IPS-18c (cell line): ENCODE results near the gene RNF31.
"Not testable (repeated sequence)": the region's sequence is repeated elsewhere in the genome, so short reads cannot be mapped to it uniquely, and the experiment has no call there.

Experiments
- H3K4me3 ChIP-seq: 2 replicates; pipeline ENCODE4 v1.7.0; 2013; ENCODE audit warnings: low read depth, mild to moderate bottlenecking, low read length, moderate library complexity; ENCODE audit not compliant: insufficient read depth
- H3K9me3 ChIP-seq: one replicate; pipeline ENCODE4 v1.6.1; 2013; ENCODE audit warnings: mild to moderate bottlenecking, low read length, moderate library complexity; ENCODE audit not compliant: control insufficient read depth, insufficient read depth

The RNF31 gene

DNA sequence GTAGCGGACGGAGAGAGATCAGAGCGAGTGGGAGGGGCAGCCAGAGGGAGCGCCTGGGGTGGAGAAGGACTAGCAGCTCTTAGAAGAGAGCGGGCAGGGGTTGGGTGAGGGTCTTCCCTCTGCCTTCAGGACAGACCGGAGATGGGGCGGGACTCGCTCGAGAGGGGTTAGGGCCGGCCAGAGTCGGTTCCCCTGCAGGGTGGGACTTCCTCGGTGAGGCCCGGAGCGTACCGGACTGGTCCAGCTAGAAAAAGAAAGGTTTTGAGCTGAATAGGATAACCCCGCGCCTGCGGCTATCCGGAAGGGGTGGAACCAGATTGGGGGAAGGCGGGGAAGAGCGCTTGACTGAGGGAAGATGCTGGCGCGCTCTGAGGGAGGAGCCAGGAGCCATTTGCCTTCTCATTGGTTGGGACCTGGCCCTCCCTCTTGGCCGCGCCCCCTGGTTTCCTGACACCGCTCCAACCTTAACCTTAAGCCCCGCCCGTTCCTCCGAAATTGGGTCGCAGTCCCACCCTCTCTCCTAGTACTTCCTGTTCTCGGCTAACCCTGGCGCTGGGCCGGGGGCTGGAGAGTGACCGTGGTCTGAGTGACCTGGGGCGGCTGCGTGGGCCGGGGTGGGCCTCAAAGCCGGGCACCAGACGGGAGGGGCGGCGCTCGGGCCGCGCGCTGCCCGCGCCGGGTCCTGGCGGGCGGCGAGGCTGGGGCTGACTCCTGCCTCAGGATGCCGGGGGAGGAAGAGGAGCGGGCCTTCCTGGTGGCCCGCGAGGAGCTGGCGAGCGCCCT, at the start of gene RNF31:
Gene RNF31, plus strand, starts transcription at position 521 of the 783 bp plus-strand sequence. Its CDS starts 201 bp downstream, at position 722.
- H3K4me3 ChIP-seq: peak within 1 kb of the TSS; percentile 94
- H3K9me3 ChIP-seq: no peaks in the 10 kb centered on the region

DNA sequence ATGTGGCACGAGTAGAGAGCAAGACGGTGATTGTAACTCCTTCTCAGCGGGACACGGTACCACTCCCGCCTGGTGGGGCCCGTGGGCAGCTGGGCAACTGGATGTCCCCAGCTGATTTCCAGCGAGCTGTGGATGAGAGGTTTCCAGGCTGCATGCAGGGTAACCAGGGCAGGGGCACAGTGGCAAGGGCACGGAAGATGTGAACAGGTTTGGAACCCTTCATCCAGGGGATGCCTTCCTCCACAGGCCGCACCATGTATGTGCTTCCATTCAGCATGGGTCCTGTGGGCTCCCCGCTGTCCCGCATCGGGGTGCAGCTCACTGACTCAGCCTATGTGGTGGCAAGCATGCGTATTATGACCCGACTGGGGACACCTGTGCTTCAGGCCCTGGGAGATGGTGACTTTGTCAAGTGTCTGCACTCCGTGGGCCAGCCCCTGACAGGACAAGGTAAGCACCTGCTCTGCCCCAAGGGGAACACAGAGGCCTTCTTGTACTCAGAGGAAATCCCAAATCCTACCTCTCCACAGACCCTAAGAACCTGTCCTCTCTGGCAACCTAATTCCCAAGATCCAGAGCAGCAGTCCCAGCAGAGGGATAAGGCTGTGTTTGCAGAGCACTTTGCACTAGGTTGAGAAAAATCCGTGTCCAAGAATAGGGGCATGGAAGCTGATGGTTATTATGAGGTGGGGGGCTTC, 48.9 kb upstream of the RNF31 start:
- H3K9me3 ChIP-seq: no peaks in the 10 kb centered on the region

DNA sequence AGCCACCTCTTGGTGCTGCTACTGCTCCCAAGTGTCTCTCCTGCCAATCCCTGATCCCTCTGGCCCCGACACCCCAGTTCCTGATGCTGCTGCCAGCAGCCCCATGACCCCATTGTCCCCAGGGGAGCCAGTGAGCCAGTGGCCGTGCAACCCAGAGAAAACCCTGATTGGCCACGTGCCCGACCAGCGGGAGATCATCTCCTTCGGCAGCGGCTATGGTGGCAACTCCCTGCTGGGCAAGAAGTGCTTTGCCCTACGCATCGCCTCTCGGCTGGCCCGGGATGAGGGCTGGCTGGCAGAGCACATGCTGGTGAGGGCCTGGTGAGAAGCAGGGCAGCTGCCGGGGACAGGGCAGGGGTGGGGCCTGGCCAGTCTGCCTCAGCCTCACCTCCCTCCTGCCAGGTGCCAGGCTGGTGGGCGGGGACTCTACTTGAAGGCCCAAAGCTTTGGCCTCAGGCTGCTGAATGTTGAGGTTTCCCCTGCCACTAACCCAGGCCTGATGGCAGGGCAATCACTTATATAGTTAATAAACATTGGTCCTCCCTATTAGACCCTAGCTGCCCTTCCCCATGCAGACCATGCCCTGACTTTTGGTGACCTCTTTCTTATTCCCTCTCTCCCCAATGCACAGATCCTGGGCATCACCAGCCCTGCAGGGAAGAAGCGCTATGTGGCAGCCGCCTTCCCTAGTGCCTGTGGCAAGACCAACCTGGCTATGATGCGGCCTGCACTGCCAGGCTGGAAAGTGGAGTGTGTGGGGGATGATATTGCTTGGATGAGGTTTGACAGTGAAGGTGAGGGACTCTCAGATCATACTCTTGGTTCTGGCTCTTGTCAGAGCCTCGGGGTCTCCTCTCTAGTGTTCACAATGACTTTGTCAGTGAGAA, 48.1 kb upstream of the RNF31 start:
- Histone ChIP-seq H3K4me3 (no peak overlapping the region), H3K9me3 (no peaks in the 10 kb centered on the region)

More for the DNA sequence above, 48.9 kb upstream of the RNF31 start:
- no peak overlapping the region for H3K4me3 ChIP-seq

DNA sequence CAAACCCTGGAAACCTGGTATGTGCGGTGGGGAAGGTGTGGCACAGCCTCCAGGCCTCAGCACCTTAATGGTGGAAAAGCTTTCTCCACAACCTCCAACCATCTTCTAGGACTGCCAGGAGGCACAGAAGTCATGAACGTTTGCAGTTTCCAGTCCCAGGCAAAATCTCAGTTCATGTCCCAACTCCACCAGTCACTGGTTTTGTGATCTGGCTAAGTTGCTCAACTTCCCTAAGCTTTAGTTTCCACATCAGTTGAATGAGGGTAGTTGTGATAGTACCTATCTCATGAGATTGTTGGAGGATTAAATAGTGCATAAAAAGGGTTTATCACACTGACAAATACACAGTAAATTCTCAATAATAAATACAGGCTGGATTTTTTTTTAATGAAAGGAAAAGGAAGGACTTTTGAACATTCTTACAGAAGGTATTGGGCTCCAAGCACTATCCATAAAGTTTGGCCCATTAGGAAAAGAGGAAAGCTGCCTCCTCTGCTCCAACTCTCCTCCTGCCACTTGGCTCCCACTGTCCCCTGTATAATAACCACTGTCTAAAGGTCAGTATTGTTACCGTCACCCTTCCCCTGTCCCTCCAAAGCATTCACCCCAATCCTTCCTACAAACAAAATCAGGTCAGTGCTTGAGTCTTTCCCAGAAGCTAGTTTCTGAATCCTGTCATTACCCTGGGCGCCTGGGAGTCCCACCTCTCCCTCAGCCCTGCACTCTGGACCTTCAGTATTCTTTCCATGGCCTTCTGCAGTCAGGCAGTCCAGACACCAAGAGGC, 46.9 kb upstream of the RNF31 start:
- no peaks in the 10 kb centered on the region for H3K9me3 ChIP-seq
- H3K4me3 ChIP-seq: no peak overlapping the region

DNA sequence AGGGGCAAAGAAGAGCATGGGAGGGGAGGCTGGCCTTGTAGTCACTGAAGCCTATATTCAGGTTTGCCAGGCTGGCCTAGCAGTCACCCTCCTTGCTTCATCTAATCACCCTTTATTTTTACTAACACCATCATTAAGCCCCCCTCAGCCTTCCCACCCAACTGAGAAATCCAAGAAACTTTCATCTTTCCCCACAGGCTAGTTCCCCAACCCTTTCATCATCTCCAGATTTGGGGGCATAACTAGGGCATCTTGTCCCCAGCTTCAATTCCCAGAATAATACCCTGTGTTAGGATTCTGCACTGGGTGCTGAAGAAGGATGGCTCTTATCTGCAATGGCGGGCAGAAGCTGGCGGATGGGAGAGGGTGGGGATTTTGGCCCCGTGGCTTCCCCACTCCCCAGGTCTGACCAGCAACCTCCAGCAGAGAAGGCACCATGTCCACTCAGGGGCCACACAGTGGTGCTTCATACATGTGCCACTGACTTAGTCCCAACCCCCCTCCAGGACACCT, 46.3 kb upstream of the RNF31 start:
- Histone ChIP-seq H3K4me3 (no peak overlapping the region), H3K9me3 (no peaks in the 10 kb centered on the region)

DNA sequence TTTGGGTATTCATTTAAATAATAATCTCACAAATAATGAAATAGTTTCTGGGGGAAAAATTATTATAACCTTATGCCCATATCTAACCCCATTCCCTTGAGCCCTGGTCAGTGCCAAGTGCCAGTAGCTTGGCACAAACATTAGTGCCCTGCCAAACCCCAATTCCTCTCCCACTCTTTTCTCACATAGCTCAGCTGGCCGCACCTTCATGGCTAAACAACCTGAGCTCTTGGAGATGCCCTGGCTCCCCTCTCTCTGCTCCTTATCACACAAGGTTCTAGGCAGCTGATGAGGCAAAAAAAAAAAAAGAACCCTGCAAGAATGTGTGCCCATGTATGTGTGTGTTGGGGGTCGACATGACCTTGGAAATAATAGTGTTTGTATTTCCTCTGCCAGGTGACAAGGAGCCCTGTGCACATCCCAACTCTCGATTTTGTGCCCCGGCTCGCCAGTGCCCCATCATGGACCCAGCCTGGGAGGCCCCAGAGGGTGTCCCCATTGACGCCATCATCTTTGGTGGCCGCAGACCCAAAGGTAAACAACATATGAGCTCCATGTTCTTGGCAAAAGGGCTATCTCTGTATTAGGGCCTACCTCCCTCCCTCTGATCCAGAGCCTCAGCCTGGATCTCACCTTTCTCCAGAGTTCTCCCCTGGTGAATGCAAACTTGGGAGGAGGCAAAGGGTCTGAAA, 44.8 kb upstream of the RNF31 start:
- Histone ChIP-seq H3K9me3 (no peaks in the 10 kb centered on the region), H3K4me3 (no peak overlapping the region)

DNA sequence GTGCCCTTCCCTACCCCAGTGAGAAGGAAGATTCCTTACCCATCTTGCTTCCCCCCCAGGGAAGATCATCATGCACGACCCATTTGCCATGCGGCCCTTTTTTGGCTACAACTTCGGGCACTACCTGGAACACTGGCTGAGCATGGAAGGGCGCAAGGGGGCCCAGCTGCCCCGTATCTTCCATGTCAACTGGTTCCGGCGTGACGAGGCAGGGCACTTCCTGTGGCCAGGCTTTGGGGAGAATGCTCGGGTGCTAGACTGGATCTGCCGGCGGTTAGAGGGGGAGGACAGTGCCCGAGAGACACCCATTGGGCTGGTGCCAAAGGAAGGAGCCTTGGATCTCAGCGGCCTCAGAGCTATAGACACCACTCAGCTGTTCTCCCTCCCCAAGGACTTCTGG, 43.8 kb upstream of the RNF31 start:
- Histone ChIP-seq H3K4me3 (no peak overlapping the region), H3K9me3 (no peaks in the 10 kb centered on the region)

DNA sequence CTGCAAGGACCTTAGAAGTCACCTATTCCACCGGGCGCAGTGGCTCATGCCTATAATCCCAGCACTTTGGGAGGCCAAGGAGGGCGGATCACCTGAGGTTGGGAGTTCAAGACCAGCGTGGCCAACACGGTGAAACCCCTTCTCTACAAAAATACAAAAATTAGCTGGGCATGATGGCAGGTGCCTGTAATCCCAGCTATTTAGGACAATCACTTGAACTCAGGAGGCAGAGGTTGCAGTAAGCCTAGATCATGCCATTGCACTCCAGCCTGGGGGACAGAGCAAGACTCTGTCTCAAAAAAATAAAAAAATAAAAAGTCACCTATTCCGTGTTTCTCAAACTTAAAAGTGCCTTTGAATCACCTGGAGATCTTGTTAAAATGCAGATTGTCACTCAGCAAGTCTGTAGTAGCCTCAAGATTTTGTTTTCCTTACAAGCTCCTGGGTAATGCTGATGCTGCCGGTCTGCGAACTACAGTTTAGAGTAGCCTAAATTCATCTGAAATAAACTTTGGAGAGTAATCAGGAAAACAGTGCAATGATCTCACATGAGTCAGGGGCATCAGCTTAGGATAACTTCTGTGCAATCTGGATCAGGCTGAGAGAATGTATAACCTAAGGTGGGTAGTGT, 41.6 kb upstream of the RNF31 start:
- H3K9me3 ChIP-seq, H3K4me3 ChIP-seq: not testable (repeated sequence)

DNA sequence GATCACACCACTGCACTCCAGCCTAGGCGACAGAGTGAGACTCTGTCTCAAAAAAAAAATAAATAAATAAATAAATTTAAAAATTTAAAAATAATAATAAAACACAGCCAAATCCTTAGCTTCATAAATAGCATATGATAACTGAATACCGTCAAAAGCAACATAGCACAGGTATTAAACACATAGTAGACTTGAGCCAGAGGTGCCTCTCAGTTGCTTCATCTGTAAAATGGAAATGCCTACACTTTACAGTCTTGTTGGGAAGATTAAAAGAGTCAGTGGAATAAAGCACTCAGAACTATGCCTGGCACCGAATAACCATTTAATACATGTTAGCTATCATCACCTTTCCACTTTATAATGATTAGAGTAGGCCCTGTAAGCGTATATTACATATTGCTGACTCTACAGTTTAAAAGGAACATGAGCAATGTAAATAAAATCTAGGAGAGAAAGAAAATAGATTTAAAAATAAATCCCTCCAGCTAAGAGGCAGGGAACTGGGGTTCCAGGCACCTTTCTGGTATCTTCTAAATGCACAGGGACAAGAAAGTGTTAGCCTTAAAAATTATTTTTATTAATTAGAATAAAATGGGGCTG, 40.5 kb upstream of the RNF31 start:
- Histone ChIP-seq H3K9me3 (no peaks in the 10 kb centered on the region), H3K4me3 (no peak overlapping the region)

DNA sequence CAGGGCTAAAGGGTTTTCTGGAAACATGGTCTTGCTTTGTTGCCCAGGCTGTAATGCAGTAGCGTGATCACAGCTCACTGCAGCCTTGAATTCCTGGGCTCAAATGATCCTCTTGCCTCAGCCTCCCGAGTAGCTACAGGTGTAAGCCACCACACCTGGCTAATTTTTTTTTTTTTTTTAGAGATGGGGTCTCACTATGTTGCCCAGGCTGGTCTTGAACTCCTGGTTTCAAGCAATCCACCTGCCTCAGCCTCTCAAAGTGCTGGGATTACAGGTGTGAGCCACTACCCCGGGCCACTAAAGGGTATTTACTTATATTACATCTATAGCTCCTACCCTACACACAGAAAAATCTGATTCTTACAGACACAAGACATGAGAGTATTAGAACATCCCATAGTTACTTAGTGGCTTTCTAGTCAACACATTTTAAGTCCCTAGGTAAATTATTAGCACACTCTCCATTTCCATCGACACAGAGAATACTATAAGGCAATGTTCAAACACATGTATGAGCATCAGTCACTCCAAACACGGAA, 38.9 kb upstream of the RNF31 start:
- no peak overlapping the region for H3K4me3 ChIP-seq

DNA sequence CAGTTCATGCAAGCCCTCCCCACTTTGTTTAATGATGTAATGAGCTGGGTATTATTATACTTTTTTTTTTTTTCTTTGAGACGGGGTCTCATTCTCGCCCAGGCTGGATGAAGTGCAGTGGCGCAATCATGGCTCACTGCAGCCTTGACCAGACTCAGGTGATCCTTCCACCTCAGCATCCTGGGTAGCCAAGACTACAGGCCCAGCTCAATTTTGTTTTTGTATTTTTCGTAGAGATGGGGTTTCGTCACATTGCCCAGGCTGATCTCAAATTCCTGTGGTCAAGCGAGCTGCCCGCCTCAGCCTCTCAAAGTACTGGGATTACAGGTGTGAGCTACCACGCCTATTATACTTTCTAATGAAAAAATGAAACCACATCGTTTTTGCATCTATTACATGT, 37.2 kb upstream of the RNF31 start:
- Histone ChIP-seq H3K4me3 (no peak overlapping the region), H3K9me3 (no peaks in the 10 kb centered on the region)

More for the DNA sequence above, 38.9 kb upstream of the RNF31 start:
- no peaks in the 10 kb centered on the region for H3K9me3 ChIP-seq

DNA sequence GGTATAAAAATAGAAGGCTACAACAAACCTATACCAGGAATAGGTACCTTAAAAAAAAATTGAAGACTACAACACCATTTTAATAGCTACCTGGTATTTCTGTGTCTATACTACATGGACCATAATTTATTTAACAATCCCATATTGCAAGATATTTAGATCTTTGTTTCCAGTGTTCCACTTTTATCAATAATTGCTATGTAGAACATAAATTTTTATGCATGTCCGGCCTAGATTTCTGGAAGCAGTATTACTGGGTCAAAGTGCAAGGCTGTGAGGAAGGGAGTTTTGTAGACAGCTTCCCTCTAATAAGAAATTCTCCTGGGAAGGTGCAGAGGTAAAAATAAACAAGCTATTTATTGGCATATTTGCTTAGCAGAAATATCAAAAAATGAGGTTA, 36.8 kb upstream of the RNF31 start:
- no peak overlapping the region for H3K4me3 ChIP-seq

DNA sequence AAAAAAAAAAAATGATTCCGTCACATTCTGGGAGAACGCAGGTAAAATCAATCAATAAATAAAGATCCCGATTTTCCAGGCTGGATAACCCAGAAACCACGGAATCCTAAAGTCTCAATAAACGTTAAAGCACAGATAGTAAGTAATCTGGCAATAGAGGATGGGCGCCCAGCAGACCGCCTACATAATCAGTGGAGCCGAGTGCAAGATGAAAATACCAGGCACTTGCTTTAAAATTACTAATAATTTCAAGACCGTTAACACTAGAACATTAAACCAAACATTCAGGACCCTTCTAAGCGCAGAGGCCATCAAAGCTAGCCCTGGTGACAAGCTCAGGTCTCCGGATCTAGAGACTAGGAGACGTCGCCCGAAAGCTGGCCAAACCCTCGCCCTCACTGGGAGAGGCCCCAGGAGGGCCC, 33.9 kb upstream of the RNF31 start:
- no peaks in the 10 kb centered on the region for H3K9me3 ChIP-seq
- peak overlapping the region; percentile 98 for H3K4me3 ChIP-seq

More for the DNA sequence above, 36.8 kb upstream of the RNF31 start:
- no peaks in the 10 kb centered on the region for H3K9me3 ChIP-seq

DNA sequence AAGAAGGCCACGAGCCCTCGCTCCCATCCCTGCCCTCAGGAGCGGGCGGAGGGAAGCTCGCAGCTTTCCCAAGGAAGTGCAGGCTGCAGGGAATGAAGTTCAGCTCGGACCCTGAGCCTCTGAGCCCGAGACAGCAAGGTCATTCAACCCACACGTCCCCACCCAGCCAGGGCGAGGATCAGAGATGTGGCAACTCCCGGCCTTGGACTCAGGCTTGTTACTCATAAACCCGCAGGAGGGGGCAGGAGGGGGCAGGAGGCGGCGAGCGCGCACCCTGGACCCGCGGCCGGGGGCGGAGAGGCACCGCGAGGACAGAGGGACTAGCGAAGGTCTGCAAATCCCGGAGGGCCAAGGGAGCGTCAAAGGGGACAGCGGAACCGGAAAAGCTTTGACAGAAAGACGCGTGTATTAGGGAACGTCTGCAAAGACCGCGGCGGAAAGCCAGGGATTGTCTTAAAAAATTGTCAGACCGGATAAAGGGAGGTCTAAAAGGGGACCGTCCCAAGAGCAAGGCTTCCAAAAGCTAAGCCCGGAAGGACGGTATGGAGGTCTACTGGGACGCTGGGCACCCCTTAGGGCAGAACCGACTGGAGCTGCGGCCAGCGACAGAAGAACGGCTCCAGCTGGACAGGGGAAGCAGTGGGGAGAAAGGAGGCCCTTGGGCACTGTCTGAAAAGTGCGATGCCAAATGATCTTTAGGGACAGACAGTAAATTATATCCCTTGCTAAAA, 33.3 kb upstream of the RNF31 start:
- H3K4me3 ChIP-seq: peak overlapping the region; percentile 98
- H3K9me3 ChIP-seq: no peaks in the 10 kb centered on the region
